Activated CD8-positive, alpha-beta T cell treated with anti-CD3 and anti-CD28 coated beads for 36 hours (primary cell): ENCODE results near the gene HRK. TPM values are rescaled to one million over a fixed set of nuclear protein-coding genes. Genes with fewer than 3 reads are reported as not detected.

Source experiments
- ATAC-seq: fragments of 200-7000 bp; cut with Tn5 transposase; one replicate; pipeline ENCODE4 v1.10.0; 2021; ENCODE audit warnings: mild to moderate bottlenecking, moderate library complexity
- CTCF ChIA-PET: fragments of 350-600 bp; sonication (Branson Sonifier 250); formaldehyde crosslinking; loops from one replicate; lab custom pipeline; 2021; ENCODE audit warnings: antibody characterized with exemption; lab: Charles Lee
- POLR2A ChIA-PET: fragments of 350-600 bp; sonication (Branson Sonifier 250); formaldehyde crosslinking; loops from one replicate; lab custom pipeline; 2021; ENCODE audit warnings: antibody characterized with exemption; lab: Charles Lee
- DNase-seq: peaks from one replicate; pipeline ENCODE4 v3.0.0-alpha.2; 2020
- H3K27ac Mint-ChIP-seq: one replicate; pipeline ENCODE4 v1.8.0; 2021; ENCODE audit warnings: mild to moderate bottlenecking, mixed read lengths
- H3K27me3 Mint-ChIP-seq: one replicate; pipeline ENCODE4 v1.8.0; 2021; ENCODE audit warnings: mixed read lengths
- H3K36me3 Mint-ChIP-seq: one replicate; pipeline ENCODE4 v1.8.0; 2021; ENCODE audit warnings: low read depth, mixed read lengths
- H3K4me1 Mint-ChIP-seq: one replicate; pipeline ENCODE4 v1.8.0; 2021; ENCODE audit warnings: low read depth, mixed read lengths
- H3K4me3 Mint-ChIP-seq: one replicate; pipeline ENCODE4 v1.8.0; 2021; ENCODE audit warnings: mild to moderate bottlenecking, moderate library complexity, mixed read lengths
- H3K9me3 Mint-ChIP-seq: one replicate; pipeline ENCODE4 v1.8.0; 2021; ENCODE audit warnings: mixed read lengths
- intact Hi-C: fragments of 100-400 bp; cut with micrococcal nuclease; formaldehyde crosslinking; loops from one replicate; pipeline ENCODE4 v1.10.0; 2022
- total RNA-seq, 2 experiments: library from RNA; stranded (reverse); gene quantifications; one replicate each; pipeline ENCODE4 v1.2.3, GENCODE V29; 2021
- TF ChIP-seq, protein P1 (sequence below): fragments of 200-600 bp; IDR thresholded peaks from one replicate; pipeline ENCODE4 v1.8.0; 2022; ENCODE audit warnings: antibody characterized with exemption, mild to moderate bottlenecking

HRK gene
- total RNA-seq, 2 experiments from 2014 or later = not detected

DNA sequence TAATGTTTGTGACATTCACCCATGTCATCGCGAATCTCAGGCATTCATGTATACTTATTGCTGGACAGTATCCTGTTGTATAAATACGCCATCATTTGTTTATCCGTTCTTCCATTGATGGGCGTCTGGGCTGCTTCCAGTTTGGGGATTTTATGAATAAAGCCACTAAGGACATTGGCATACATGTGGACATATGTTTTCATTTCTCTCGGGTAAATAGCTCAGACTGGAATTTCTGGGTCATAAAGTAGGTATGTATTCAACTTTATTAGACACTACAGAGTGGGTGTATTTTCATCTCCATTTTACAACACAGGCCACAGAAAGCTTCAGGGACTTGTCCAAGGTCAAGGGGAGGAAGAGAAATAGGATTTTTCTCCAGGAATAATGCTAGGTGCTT, 48.9 kb downstream of the HRK start:
- peaks cover 3% of the 10 kb centered on the region for H3K9me3 Mint-ChIP-seq
- ChIA-PET CTCF (no interaction called here), POLR2A (no interaction called here)
- intact Hi-C loops = no loop called here
- H3K4me3 Mint-ChIP-seq = no peak overlapping the region
- H3K27me3 Mint-ChIP-seq = no peaks in the 10 kb centered on the region
- peaks cover 11% of the 10 kb centered on the region for H3K36me3 Mint-ChIP-seq
- TF ChIP-seq, protein P1, sequence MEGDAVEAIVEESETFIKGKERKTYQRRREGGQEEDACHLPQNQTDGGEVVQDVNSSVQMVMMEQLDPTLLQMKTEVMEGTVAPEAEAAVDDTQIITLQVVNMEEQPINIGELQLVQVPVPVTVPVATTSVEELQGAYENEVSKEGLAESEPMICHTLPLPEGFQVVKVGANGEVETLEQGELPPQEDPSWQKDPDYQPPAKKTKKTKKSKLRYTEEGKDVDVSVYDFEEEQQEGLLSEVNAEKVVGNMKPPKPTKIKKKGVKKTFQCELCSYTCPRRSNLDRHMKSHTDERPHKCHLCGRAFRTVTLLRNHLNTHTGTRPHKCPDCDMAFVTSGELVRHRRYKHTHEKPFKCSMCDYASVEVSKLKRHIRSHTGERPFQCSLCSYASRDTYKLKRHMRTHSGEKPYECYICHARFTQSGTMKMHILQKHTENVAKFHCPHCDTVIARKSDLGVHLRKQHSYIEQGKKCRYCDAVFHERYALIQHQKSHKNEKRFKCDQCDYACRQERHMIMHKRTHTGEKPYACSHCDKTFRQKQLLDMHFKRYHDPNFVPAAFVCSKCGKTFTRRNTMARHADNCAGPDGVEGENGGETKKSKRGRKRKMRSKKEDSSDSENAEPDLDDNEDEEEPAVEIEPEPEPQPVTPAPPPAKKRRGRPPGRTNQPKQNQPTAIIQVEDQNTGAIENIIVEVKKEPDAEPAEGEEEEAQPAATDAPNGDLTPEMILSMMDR = no peak
- ATAC-seq (no peak), DNase-seq (no peak)
- no peaks in the 10 kb centered on the region for H3K4me1 Mint-ChIP-seq
- no peak overlapping the region for H3K27ac Mint-ChIP-seq

DNA sequence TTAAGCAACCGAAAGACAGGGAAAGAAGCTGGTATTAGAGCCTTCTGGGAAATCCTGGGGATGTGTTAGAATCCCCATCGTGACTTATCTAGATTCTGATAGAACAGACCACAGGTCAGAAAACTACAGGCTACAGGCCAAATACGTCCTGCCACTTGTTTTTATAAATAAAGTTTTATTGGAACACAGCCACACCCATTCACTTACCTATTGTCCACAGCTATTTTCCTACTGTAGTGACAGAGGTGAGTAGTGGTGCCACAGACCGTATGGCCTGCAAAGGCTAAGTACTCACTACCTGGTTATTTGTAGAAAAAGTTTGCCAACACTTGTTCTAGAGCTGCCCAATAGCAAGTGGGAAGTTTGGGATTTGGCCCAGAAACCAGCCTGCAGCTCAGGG, 53.8 kb downstream of the HRK start:
- H3K27ac Mint-ChIP-seq = no peak overlapping the region
- ChIA-PET POLR2A (interaction anchor here (0.6 kb wide), 1 partner anchor 184 kb away, joined by 3 read pairs; no protein-coding TSS in a partner anchor), CTCF (interaction anchor here (1.7 kb wide), 1 partner anchor 119 kb away, joined by 4 read pairs; no protein-coding TSS in a partner anchor)
- no peaks in the 10 kb centered on the region for H3K9me3 Mint-ChIP-seq
- H3K4me3 Mint-ChIP-seq = no peak overlapping the region
- ATAC-seq (no peak), DNase-seq (no peak)
- intact Hi-C loops = no loop called here
- no peaks in the 10 kb centered on the region for H3K4me1 Mint-ChIP-seq
- TF ChIP-seq, protein P1 = no peak
- peaks cover 2% of the 10 kb centered on the region for H3K36me3 Mint-ChIP-seq
- no peaks in the 10 kb centered on the region for H3K27me3 Mint-ChIP-seq

DNA sequence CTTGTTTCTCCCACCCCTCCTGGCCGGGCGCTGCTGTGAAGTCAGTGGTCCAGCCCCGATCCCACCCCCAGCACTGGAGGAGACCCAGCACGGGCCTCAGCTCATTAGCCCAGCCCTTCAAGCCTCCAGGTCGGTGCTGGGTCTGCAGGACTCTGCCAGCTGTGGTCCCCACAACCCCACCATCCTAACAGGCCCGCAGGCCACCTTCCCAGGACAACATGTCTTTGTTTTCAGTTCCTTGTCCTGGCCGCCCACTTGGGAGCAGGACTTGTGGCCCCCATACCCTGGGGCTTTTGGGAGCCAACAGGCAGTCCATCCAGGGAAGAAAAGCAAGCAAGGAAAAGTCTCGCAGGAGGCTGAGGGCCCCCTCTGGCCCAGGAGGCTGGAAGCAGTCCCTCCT, 60.0 kb downstream of the HRK start:
- Mint-ChIP-seq H3K4me3 (no peak overlapping the region), H3K4me1 (peaks cover 16% of the 10 kb centered on the region), H3K27ac (no peak overlapping the region), H3K27me3 (no peaks in the 10 kb centered on the region), H3K36me3 (peaks cover 2% of the 10 kb centered on the region), H3K9me3 (no peaks in the 10 kb centered on the region)
- no peak for DNase-seq
- CTCF ChIA-PET = no interaction called here
- intact Hi-C loops = no loop called here
- POLR2A ChIA-PET = no interaction called here
- TF ChIP-seq, protein P1 = no peak
- ATAC-seq = no peak

DNA sequence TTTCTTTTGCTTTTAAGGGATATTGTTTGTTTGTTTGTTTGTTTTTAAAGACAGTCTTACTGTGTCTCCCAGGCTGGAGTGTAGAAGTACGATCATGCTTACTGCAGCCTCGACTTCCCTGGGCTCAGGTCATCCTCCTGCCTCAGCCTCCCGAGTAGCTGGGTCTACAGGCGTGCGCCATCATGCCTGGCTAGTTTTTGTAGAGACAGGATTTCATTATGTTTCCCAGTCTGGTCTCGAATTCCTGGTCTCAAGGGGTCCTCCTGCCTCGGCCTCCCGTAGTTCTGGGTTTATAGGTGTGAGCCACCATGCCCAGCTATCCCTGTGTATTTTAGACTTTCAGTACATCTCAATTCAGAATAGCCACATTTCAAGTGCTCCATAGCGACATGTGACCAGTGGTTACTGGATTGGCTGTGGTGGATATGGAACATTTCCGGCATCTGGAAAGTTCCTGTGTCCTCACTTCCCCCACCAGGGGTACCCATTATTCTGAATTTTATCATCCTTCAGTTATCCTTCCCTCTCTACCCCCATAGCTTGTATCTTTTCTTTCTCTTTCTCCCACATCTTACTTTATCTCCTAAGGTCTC, 61.1 kb downstream of the HRK start:
- no peaks in the 10 kb centered on the region for H3K9me3 Mint-ChIP-seq
- no peak for DNase-seq
- TF ChIP-seq, protein P1 = no peak
- peaks cover 16% of the 10 kb centered on the region for H3K4me1 Mint-ChIP-seq
- H3K27me3 Mint-ChIP-seq = no peaks in the 10 kb centered on the region
- peak overlapping the region; percentile 43 for H3K27ac Mint-ChIP-seq
- no peak for ATAC-seq
- H3K36me3 Mint-ChIP-seq = peaks cover 2% of the 10 kb centered on the region
- H3K4me3 Mint-ChIP-seq = peak overlapping the region; percentile 21
- ChIA-PET POLR2A (interaction anchor here (0.6 kb wide), 1 partner anchor 279 kb away, joined by 3 read pairs; the partner anchor contains the start of gene TESC), CTCF (no interaction called here)
- intact Hi-C loops = no loop called here
